Transverse colon (tissue), 4 donors: ENCODE measurements around the gene ZBTB16. TPM values are rescaled to one million over a fixed set of nuclear protein-coding genes. Genes with fewer than 3 reads are reported as not detected.

Experiments
- DNase-seq: peaks from one replicate; pipeline ENCODE4 v3.0.0-alpha.2; 2019
- H3K27ac ChIP-seq, 4 donors: fragments of 200-600 bp; sonication (generic); 2 replicates each; pipeline ENCODE4 v1.5.1; 2016 to 2018; ENCODE audit warnings: inconsistent platforms in 4 of 4
- H3K27me3 ChIP-seq: fragments of 200-600 bp; sonication (generic); 2 replicates; pipeline ENCODE4 v1.5.1; 2017; ENCODE audit warnings: inconsistent platforms
- H3K36me3 ChIP-seq, 4 donors: fragments of 200-600 bp; sonication (generic); 2 replicates each; pipeline ENCODE4 v1.5.1; 2017 to 2019; ENCODE audit warnings: inconsistent platforms in 4 of 4
- H3K4me1 ChIP-seq, 4 donors: fragments of 200-600 bp; sonication (generic); 2 replicates each; pipeline ENCODE4 v1.5.1; 2017 to 2020; ENCODE audit warnings: inconsistent platforms in 4 of 4
- H3K4me3 ChIP-seq, 4 donors: fragments of 200-600 bp; sonication (generic); 1 replicate in 1 of 4; 2 replicates in 3 of 4; pipeline versions ENCODE4 v1.5.1 to v1.6.1; 2017 to 2019; ENCODE audit warnings: inconsistent platforms in 4 of 4
- H3K9me3 ChIP-seq, 2 donors: fragments of 200-600 bp; sonication (generic); 2 replicates each; pipeline ENCODE4 v1.5.1; 2017 to 2019; ENCODE audit warnings: inconsistent platforms in 2 of 2
- EP300 ChIP-seq: sonication (generic); formaldehyde crosslinking; IDR thresholded peaks from one replicate; pipeline ENCODE4 v1.6.1; 2017; ENCODE audit warnings: antibody characterized with exemption, low read depth
- POLR2A ChIP-seq: fragments of 450-650 bp; IDR thresholded peaks from one replicate; pipeline ENCODE4 v1.6.1; 2016; ENCODE audit warnings: antibody characterized with exemption, mild to moderate bottlenecking, moderate library complexity
- POLR2AphosphoS5 ChIP-seq, 3 donors: sonication (generic); formaldehyde crosslinking; IDR thresholded peaks; one replicate each; pipeline ENCODE4 v1.6.1; 2016; ENCODE audit warnings: antibody characterized with exemption in 3 of 3
- WGBS, 2 donors: methylation state at CpG; one replicate each; pipeline ENCODE4 v1.1.5; 2018; ENCODE audit warnings: low coverage in 1 of 2; 5-methylcytosine and 5-hydroxymethylcytosine counted together
- in situ Hi-C, 4 donors: fragments of 200-750 bp; cut with MboI; loops; one replicate each; pipeline versions ENCODE4 v1.15.0 to v1.15.1; 2017; ENCODE audit warnings: low sequenced_read_pairs in 3 of 4, low pct_ligation_motif_present in 1 of 4, low pct_unique_long_range_greater_than_20kb in 1 of 4
- intact Hi-C: fragments of 100-400 bp; cut with DNase I; formaldehyde crosslinking; loops from one replicate; pipeline ENCODE4 v1.15.1; 2023; ENCODE audit warnings: low total_unique reads
- total RNA-seq, 4 donors: library from RNA; depleted of rRNA; stranded (reverse); fragments of >200 nt; gene quantifications; one replicate each; pipeline ENCODE4 v1.1.0, GENCODE V29; 2016
- TF ChIP-seq, protein P1 (sequence below), 5 experiments: fragments of 200-600 bp in 3 of 5; fragments of 450-650 bp in 2 of 5; sonication (generic) in 3 of 5; IDR thresholded peaks; 1 replicate in 2 of 5; 2 replicates in 3 of 5; pipeline ENCODE4 v1.5.1; 2016 to 2017; ENCODE audit warnings: antibody characterized with exemption in 5 of 5, inconsistent platforms in 3 of 5, mild to moderate bottlenecking in 2 of 5, moderate library complexity in 1 of 5

ZBTB16 gene
- total RNA-seq, 4 donors from 2014 or later: 108 to 271 (median 155) TPM

DNA sequence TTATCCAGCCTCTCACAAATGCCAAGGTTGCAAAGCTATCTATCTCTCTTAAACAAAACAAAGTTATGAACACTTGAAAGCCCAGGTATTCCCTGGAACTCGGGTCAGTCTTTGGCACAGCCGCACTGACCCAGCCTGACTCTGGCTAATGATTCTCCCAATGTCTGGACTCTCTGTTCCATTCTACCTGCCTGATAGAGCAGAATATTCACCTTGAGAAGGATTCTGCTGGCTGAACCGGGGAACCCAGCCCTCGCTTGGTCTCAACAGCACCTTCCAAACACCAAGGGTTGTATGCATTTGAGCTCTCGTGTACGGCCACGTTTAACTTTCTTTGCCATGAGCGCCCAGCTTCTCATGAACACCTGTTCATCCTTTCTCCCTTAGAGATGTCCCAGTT lies 116.8 kb downstream of the ZBTB16 start:
- no peak for DNase-seq
- Histone ChIP-seq H3K27me3 (no peaks in the 10 kb centered on the region), H3K4me3 (no peak overlapping the region), H3K9me3 (no peaks in the 10 kb centered on the region), H3K27ac (peak overlapping the region; percentile 94 to 96 (median 96)), H3K4me1 (peaks cover 91 to 97% (median 97%) of the 10 kb centered on the region in 4 donors), H3K36me3 (no peaks in the 10 kb centered on the region)
- intact Hi-C loops: loop anchor here (5.0 kb wide), 1 partner anchor 114 kb away; no protein-coding TSS in a partner anchor
- WGBS, 2 donors: 75% methylated on average over 8 of the region's 8 CpGs; no CpG with 5 or more reads in 1 of the 2 donors
- in situ Hi-C loops: loop anchor here in 1 of 4 donors (25.0 kb wide), 1 partner anchor 139 kb away; no protein-coding TSS in a partner anchor
- no peak for TF ChIP-seq POLR2A
- TF ChIP-seq POLR2AphosphoS5 (IDR thresholded peaks at IDR 0.05): no peak
- TF ChIP-seq, protein P1, sequence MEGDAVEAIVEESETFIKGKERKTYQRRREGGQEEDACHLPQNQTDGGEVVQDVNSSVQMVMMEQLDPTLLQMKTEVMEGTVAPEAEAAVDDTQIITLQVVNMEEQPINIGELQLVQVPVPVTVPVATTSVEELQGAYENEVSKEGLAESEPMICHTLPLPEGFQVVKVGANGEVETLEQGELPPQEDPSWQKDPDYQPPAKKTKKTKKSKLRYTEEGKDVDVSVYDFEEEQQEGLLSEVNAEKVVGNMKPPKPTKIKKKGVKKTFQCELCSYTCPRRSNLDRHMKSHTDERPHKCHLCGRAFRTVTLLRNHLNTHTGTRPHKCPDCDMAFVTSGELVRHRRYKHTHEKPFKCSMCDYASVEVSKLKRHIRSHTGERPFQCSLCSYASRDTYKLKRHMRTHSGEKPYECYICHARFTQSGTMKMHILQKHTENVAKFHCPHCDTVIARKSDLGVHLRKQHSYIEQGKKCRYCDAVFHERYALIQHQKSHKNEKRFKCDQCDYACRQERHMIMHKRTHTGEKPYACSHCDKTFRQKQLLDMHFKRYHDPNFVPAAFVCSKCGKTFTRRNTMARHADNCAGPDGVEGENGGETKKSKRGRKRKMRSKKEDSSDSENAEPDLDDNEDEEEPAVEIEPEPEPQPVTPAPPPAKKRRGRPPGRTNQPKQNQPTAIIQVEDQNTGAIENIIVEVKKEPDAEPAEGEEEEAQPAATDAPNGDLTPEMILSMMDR (IDR thresholded peaks at IDR 0.05): no peak
- TF ChIP-seq EP300: no peak

DNA sequence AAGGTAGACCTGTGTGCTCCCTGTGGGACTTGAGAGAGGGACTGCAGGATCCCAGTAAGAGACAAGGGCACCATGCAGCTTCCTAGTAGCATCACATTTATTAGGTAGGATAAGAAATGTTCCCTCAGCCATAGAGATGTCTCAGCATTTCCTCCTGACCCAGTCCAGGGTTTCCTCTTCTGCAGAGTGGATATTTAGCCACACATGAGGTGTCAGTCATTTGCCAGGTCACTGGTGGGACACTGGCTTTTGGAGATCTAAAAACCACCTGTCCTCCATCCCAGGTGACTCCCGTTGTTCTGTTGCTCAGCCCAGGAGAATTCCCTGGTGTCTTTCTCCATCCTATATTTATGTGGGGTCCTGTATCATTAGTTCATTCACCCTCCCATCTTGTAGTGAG lies 119.1 kb downstream of the ZBTB16 start:
- Histone ChIP-seq H3K4me3 (no peak overlapping the region), H3K27me3 (no peaks in the 10 kb centered on the region), H3K36me3 (no peaks in the 10 kb centered on the region), H3K27ac (peak overlapping the region; percentile 94 to 96 (median 96)), H3K4me1 (peaks cover 68 to 95% (median 95%) of the 10 kb centered on the region in 4 donors), H3K9me3 (no peaks in the 10 kb centered on the region)
- no peak for DNase-seq
- in situ Hi-C loops: loop anchor here in 1 of 4 donors (25.0 kb wide), 1 partner anchor 141 kb away; no protein-coding TSS in a partner anchor
- intact Hi-C loops: loop anchor here (2.0 to 5.0 kb wide), 3 partner anchors 14 to 116 kb away; no protein-coding TSS in a partner anchor
- 73% methylated on average over 1 of the region's 1 CpG; no CpG with 5 or more reads in 1 of the 2 donors for WGBS, 2 donors
- no peak for TF ChIP-seq EP300
- TF ChIP-seq POLR2AphosphoS5 (IDR thresholded peaks at IDR 0.05): no peak
- TF ChIP-seq, protein P1 (IDR thresholded peaks at IDR 0.05): no peak
- no peak for TF ChIP-seq POLR2A

DNA sequence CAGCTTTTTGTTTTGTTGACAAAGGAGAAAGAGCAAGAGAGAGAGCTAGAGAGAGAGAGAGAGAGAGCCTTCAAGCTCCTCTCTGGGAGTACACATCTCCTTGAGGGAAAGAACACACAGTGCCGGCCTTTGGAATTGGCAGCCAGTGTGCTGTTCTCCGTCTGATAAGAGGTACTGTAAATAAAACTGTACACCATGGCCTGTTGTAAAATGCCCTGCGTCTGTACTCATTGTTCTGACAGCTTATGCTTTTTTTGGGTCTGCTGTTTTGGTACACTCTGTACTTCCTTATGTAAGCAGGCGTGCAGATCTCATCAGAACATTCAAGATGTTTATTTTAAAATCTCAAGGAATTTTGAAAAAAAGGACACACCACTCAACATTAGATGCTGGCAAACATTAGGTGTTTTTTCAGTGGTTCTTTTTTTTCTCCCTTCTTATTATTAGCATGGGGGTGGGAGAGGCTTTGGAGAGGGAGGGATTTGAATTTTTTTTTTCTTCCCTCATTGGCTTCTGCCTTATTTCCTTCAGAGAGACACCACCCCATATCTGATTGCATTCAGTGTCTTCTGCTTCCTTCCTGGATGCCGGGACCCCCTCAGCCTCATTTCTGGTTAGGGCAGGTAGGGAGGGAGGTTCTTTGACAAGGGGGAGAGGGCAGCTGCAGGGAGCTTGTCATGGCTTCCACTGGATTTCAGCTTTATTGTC lies 119.9 kb downstream of the ZBTB16 start:
- peak overlapping the region in 2 of 4 donors; percentile 21 to 30 for H3K4me3 ChIP-seq
- TF ChIP-seq EP300: peak; percentile 100
- TF ChIP-seq, protein P1 (IDR thresholded peaks at IDR 0.05): peak in 1 of 5 experiments; percentile 44
- TF ChIP-seq POLR2AphosphoS5 (IDR thresholded peaks at IDR 0.05): peak; percentile 98 to 99 (median 98)
- peak; percentile 53 for TF ChIP-seq POLR2A

More for the DNA sequence above, 119.9 kb downstream of the ZBTB16 start:
- Histone ChIP-seq H3K9me3 (no peaks in the 10 kb centered on the region), H3K27ac (peak overlapping the region; percentile 94 to 96 (median 96)), H3K36me3 (no peaks in the 10 kb centered on the region), H3K27me3 (no peaks in the 10 kb centered on the region), H3K4me1 (peaks cover 61 to 89% (median 88%) of the 10 kb centered on the region in 4 donors)
- WGBS, 2 donors: 0 to 2% methylated on average over 4 to 5 of the region's 5 CpGs
- peak; percentile 87 for DNase-seq
- in situ Hi-C loops: loop anchor here in 1 of 4 donors (25.0 kb wide), 1 partner anchor 142 kb away; no protein-coding TSS in a partner anchor
- intact Hi-C loops: loop anchor here (2.0 to 5.0 kb wide), 3 partner anchors 15 to 117 kb away; no protein-coding TSS in a partner anchor
